GM21723 (cell line): ENCODE results near the gene SESN1.

Experiments
- ATAC-seq: cut with Tn5 transposase; IDR thresholded peaks from one replicate; pipeline ENCODE4 v1.9.1; 2021; ENCODE audit warnings: mild to moderate bottlenecking, moderate library complexity; ENCODE audit not compliant: unreplicated experiment

The SESN1 gene

DNA sequence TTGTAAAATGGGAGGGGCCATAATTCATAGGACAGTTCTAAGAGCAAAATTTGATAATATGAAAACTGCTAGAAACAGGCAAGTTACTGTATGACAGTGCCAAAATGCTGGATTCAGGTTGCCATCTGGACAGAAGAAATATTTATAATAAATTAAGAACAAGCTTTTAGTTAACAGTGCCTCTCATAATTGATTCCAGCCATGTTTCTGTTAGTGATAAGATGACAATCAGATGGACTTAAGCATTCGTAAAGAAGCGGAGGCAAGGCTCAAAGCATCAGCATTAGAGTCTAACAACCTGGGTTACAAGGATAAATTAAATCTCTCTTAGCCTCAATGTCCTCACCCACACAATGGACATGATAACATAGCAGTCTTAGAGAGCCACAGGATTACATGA is 61.0 kb downstream of the SESN1 start:
- ATAC-seq: no peak

DNA sequence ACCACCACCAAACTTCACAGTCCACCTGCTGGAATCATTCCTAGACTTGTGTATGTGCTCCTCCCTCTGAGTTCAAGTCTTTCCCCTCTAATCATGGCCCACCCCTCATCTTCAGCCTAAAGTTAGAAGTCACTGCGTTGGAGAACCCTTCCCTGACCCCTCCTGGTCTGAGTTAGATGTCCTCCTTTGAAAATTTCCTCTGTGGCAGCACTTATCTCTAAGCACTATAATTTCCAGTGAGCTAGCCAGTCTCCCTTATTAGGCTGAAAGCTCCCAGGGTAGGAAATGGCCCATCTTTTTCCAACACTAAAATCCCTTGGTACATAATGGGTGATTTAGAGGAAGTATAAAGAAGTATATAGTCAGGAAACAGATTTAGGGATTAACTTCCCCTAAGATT is 63.2 kb downstream of the SESN1 start:
- ATAC-seq: no peak

DNA sequence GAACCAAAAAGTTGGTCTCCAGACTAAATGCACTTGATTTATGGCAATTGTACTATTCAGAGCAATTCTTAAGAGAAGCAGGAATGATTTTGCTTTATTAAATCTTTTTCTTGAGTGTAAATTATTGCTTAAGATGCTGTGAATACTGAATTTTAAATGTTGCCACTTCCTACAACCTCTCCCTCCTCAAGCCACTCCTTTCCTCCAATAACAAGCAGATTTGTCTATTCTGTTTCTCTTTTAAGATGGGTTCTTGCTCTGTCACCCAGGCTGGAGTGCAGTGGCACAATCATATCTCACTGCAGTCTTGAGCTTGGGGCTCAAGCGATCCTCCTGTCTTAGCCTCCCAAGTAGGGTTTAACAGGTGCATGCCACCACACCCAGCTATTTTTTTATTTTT is 65.3 kb downstream of the SESN1 start:
- ATAC-seq: no peak

DNA sequence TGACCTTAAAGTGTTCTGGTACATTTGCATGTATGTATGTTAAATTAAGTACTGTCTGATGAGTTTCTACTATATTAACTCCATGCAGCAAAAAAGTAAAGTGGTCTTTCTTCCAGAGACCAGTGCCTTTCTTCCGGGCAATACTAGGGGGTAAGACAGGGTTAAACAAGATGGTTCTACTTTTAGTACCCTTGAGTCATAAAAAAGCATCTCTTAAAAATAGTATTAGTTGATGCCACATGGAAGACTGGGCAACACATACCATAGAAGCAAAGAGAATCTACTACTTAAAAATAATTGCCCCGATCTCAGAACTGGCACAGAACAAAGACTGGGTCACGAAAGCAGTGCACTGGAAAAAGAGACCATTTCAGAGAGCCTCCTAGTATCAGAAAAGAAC is 66.2 kb downstream of the SESN1 start:
- ATAC-seq: no peak

DNA sequence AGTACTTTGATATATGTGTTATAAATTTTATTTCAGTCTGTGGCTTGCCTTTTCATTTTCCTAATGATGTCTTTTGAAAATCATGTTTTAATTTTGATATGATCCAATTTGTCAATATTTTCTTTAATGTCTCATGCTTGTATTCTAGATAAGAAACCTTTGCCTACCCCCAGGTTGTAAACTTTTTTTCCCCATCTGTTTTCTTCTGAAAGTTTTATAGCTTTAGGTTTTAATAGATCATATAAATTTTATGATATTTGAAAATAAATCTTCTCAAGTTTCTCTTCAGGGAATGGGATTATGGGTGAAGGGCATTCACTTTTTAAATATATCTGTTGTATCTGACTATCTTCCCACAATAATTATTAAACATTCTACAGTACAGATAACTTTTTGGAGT is 66.7 kb downstream of the SESN1 start:
- no peak for ATAC-seq

DNA sequence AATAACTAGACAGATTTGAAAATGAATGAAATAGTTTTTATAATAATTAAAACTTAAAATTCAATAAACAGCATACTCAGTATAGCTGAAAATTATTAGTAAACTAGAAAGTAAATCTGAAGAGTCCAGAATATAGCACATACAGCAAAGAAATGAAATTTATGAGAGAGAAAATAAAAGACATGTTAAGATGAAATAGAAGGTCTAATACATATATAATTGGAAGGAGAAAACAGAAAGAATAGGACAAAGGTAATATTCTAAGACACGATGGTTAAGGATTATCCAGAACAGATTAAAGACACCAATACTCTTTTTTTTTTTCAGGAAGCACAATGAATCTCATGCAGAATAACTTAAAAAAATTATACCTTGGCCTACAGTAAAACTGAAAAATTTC is 69.0 kb downstream of the SESN1 start:
- ATAC-seq: no peak

DNA sequence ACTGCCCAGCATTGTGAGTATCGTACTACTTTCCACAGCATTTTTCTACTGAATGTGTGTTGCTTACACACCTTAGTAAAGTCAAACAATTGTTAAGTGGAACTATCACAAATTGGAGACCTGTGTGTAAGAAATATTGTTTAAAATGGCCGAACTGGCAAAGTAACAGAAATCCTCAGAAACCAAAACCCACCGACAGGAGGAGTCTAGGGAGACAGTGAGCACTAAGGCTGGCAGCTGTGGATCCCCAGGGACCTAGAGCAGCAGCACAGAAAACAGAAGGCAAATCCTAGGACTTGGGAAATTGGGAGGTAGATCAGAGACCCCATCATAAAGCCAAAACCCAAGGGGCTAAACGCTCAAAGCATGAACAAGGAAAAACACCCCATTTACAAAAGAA is 69.9 kb downstream of the SESN1 start:
- no peak for ATAC-seq

DNA sequence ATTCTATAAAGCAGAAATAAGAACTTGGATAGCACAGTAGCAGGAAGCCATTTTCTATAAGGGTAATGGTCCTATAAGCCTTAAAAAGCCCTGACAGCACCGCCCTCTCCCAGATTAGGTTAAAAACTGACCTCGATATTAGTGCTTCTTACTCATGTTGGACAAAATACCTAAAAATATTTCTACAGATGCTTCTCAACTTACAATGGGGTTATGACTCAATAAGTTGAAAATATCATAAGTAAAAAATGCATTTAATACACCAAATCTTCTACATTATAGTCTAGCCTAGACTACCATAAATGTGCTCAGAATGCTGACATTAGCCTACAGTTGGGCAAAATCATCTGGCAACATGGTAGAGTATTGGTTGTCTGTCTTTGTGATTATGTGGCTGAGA is 70.3 kb downstream of the SESN1 start:
- no peak for ATAC-seq

DNA sequence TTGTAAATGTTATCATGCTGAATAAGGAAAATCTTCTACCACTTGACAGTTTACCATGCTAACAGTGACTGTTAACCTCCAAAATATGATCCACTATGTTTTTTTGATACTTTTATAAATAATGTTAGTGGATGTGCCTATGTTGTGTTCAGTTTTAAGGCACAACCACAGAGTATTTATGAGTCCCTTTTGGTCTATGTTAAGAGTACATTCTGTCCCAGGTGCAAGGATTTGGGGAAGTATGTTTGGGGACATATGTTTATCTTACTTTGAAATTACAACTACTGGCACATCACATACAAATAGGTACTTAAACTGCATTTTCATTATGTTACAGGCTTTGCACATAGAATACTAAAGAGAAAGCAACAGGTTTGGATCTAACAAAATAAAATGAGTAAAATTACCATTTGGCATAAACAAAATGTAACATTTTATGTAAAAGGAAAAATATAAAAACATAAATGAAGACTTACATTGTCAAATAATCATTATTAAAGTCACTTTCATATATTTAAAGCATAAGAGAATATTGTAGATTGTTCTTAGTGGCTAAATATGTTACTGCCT is 71.2 kb downstream of the SESN1 start:
- no peak for ATAC-seq

DNA sequence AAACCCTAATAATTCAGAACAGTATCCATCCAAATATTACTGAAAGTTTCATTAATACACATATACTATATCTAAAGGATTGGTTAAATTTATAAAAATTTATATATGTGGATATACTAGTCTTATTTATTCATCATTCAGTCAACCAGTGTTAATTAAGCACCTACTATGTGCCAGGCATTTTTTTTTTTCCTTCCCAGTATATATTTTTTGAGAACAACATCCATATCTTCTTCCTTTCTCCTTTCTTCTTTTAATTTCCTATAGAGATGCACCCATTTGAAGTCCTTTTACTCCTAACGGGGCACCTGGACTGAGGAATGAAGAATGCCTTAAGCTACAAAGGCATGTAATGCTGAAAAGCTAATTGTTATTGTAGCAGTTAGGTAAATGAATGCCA is 72.8 kb downstream of the SESN1 start:
- ATAC-seq: no peak

DNA sequence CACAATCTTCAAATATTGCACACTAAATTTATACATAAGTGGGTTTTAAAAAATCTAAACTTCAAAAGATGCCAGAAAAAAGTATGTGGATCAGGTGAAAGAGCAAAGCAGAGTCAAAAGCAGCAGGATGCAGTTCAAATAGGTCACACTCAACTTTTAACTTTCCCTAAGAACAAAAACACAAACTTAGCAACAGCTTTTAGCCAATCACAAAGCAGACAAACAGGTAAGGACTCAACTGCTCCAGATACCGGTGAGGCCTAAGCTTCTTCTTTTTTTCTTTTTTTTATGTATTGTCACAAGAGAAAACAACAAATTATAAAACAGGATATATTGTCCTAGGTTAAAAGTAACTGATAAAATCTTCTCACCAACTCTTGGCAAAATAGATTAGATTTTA is 74.7 kb downstream of the SESN1 start:
- ATAC-seq: no peak

DNA sequence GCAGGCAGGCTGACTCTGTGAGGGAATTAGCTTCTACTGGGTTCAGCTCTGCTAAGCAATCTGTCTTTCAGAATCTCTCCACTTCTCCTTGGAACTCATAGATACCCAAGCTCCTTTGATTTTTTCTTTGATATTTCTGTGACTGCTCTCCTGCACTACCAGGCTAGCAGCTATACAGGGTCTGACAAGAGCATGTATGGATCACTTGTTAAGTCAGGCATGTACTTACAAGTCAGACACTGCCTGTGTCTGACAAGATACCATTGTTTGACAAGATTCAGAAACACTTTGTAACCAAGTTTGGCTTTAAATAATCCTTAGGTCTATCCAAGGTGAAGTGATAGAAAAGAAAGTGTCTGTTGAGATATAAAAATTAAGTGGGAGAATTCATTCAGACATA is 79.5 kb downstream of the SESN1 start:
- no peak for ATAC-seq

DNA sequence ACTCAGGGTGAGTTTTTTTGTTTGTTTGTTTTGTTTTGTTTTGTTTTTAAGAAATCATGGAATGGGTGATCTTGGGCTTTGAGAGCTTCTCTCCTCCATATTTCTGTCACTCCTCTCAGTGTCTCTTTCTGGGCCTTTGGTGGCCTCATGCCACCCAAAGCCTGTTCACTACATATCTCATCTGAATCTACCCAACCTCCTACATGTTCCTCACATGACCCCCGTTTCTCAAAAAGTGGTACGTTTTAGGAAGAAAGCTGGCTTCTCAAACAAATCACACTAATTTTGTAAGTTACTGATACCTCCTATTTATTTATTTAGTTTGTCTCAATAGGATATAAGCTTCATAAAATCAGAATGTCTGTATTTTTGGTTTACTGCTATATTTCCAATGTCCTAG is 80.0 kb downstream of the SESN1 start:
- ATAC-seq: no peak

DNA sequence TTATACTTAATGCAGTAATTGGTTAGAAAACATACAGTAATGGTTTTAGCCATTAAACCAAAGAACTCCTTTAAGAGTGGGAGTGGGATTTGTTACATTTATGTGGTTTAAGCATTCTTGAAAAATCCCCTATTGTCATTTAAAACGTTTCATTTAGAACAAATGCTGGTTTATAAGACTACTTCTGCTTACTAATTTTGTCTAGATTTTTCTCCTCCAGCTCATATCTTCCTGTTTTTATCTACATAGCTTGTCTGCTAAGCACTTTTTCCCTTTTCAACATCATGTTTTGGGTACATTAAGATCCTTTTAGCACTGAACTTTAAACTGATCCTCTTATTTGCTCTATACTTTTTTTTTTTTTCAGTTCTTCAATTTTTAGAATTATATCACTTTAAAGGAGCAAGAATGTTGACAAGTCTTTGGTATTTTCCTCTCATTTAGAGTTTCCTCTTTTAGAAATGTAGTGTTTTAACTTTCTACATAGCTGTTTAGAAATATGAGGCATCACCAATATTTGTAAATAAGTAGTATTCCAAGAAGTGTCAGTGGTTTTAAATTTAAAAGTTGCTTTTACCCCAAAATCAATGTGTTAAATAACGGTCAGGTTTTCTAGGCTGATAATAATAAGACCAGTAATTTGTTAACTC is 80.9 kb downstream of the SESN1 start:
- ATAC-seq: no peak

DNA sequence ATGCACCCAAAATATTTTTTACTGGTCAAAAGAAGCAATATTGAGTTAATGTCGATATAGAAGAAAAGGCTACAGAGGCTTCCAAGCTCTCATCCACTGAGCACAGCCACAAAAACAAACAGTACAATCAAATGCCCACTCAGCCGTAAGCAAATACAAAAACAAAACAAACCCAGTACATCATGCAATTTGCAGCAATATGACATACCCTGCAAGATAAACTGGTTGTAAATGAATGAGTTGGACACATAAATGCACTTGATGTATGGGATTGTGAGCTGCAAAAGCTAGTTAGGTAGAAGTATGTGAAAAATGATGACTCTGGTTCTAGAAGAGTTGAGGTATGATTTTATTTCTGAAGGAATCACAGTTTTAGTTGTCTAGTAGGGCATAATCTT is 83.9 kb downstream of the SESN1 start:
- ATAC-seq: no peak

DNA sequence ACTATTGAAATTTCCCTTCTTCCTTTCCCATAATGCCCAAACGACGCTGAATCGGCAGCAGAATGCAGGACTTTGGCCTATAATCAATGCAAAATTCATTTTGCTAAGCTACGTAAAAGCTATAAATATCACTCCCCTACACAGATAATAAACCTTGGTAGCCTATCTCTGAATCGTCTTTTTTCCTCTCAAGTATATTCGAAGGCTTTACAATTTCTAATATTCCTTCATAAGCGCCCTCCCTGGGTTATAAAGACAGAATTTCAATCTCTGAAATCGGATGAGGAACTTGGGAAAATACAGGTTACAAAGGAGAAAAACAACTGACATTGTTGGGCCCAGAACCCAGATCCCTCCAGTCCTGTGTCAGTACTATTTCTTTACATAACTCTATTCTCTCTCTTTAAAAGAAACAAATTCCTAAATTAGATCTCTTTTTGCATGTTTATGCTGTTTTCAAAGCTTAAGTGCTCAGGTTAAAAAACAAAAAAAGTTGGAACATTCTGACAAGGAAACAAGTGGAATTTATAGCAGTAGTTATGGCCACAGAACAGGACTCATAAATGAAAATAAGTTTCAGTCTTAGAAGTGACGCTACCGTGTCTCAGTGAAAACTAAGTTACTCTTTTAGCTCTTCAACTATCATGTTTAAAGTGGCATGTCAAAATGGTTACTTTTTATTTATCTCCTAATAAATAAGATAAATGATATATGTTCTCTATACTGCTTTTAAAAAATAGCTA is 84.5 kb downstream of the SESN1 start:
- ATAC-seq: no peak

DNA sequence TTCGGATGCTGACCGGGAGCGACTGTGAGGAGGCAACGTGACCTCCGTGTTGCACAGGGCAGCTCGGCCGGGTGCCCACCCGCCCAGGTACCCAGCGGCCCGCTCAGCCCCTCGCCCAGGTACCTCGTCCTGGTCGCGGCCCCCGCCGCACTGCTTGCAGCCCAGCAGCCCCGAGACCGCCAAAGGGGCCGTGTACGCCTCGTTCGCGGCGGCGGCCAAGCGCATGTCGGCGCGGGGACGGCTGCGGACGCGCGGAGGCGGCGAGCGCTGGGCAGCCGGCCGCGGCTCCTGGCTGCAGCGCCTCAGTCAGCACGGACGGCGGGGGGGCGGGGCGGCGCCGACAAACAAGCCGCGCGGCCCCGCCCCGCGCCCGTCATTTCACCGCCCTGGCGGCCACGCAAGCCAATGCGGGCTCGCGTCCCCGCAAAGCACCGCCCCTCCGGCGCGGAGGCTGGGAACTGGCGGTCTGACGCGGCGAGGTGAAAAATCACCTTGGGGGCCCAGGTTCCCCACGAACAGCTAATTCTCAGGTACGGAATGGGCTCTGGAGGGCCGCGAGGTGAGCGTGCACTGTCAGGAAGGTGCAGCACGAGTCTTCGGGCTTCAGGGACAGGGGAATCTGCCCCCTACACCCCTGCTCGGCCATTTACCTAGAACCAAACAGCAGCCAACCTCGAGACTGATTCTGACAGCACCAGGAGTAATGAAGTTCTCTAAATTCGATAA is 85.2 kb downstream of the SESN1 start:
- peak; percentile 91 for ATAC-seq

DNA sequence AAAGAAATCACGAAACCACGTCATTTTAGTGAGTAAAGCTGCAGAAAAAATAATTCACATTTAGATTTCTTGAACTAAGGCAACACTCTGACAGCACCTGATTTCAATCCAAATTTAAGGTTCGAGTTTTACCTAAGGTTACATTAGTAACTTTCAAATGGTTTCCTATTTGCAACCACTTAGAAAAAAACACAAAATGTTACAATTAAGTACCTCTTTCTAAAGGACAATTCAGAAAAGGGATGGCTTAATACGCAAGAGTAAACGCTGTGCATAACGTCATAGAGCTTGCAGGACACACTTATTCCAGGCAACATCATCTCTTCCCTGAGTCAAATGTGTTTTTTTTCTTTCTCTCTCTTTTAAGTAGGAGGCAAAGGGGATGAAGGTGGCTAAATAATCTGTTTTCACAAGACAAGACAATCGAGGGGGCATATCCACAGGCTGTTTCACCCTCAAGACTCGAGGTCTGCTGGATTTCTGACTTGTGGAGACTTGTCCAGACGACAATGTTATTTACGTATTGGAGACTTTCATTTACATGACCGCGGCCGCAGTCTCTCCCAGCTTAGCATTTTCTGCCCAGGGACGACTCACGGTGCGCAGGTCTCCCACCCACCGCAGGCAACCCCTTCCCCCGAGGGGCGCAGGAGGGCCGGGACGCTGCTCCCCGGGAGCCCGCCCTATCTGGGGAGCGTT is 86.0 kb downstream of the SESN1 start:
- ATAC-seq: peak; percentile 31

DNA sequence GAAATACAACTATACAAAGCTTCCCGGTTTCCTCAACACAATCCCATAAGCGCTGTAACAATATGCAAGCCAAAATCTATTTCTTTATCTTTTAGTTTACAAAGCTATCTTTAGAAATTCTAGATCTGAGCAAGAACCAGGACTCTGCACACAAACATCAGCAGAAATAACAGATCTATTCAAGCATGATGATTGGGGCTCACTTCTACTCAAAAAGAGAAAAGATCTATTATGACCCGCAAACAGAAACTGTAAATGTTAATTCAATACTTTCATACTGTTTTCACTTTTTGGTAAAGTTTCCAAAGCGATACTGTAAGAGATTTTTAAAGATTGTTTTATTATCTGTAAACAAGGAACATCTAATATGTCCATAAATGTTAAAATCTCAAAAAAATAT is 86.6 kb downstream of the SESN1 start:
- ATAC-seq: no peak

DNA sequence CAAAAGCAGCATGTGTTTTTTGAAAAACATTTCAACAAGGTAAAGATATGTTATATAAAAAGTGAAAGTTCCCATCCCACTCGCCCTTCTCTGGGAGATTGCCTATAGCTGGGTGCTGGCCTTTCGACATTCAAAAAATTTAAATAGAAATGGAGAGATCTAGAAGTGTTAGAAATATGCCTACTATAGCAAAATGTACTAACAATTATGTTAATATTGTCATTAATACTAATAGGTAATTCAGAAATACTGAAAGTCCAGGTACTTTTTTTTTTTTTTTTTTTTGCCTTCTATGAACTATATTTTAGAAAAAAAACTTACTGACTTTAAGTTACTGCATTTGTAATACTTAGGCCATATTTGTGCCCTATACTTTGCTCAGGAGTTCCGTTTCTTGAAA is 87.1 kb downstream of the SESN1 start:
- ATAC-seq: no peak

DNA sequence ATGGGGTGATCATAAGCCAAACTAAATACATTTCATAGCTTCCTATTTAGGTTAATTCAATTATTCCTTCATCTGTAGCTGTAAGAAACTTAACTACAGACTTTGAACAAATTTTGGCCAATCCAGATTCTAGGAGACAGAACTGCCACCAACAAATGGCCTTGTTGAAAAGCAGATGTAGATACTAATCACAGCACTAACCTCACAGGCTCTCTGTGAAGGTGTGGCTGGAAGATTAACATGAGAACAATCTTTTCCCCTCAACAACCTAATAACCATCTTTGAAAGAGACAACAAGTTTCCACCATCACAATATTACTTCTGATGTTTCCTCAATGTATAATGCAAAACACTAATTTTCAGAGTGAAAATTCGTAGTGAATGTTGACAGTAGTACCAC is 87.8 kb downstream of the SESN1 start:
- no peak for ATAC-seq
